ENCODE data around the gene HIC1. TPM values are rescaled to one million over a fixed set of nuclear protein-coding genes. Genes with fewer than 3 reads are reported as not detected.

The HIC1 gene
- total and polyA plus RNA-seq, 8 donors: 1.5 to 107 (median 8.9) TPM

GRCh38 chr17:2060385-2060658 is 5.4 kb downstream of the HIC1 start:
- Histone ChIP-seq H3K27me3 (peaks cover 0 to 54% (median 38%) of the 10 kb centered on the region in 3 donors), H3K4me3 (no peak overlapping the region), H3K36me3 (peaks cover 10 to 56% (median 46%) of the 10 kb centered on the region in 4 donors), H3K27ac (peak overlapping the region; percentile 40 to 94 (median 90)), H3K9me3 (no peaks in the 10 kb centered on the region), H3K4me1 (peaks cover 66 to 100% (median 81%) of the 10 kb centered on the region in 4 donors)
- TF ChIP-seq EP300 (IDR thresholded peaks at IDR 0.05): no peak
- no peak for TF ChIP-seq POLR2A (IDR thresholded peaks at IDR 0.05)
- no peak for TF ChIP-seq CTCF (IDR thresholded peaks at IDR 0.05)
- no peak for TF ChIP-seq POLR2AphosphoS5 (IDR thresholded peaks at IDR 0.05)
- 75 to 91% (median 83%) methylated on average over 6 of the region's 6 CpGs for WGBS, 5 donors
- DNase-seq: no peak
- intact Hi-C loops (cut with DNase I; ENCODE audit: low total_unique reads): no loop called here

GRCh38 chr17:2060681-2061440 is 6.0 kb downstream of the HIC1 start:
- TF ChIP-seq POLR2A (IDR thresholded peaks at IDR 0.05): no peak
- no peak for TF ChIP-seq EP300 (IDR thresholded peaks at IDR 0.05)
- TF ChIP-seq CTCF (IDR thresholded peaks at IDR 0.05): no peak
- no peak overlapping the region for H3K4me3 ChIP-seq
- intact Hi-C loops (cut with DNase I; ENCODE audit: low total_unique reads): no loop called here
- peak overlapping the region; percentile 40 to 94 (median 90) for H3K27ac ChIP-seq
- H3K36me3 ChIP-seq: peaks cover 10 to 62% (median 52%) of the 10 kb centered on the region in 4 donors
- WGBS, 5 donors: 61 to 85% (median 81%) methylated on average over 21 of the region's 21 CpGs
- peaks cover 0 to 49% (median 33%) of the 10 kb centered on the region in 3 donors for H3K27me3 ChIP-seq
- H3K4me1 ChIP-seq: peaks cover 63 to 100% (median 78%) of the 10 kb centered on the region in 4 donors
- H3K9me3 ChIP-seq: no peaks in the 10 kb centered on the region
- DNase-seq: peak in 1 of 2 donors; percentile 57

- peak in 1 of 2 donors; percentile 19 for DNase-seq
- TF ChIP-seq POLR2AphosphoS5 (IDR thresholded peaks at IDR 0.05): peak in 1 of 3 donors; percentile 8
- TF ChIP-seq POLR2A (IDR thresholded peaks at IDR 0.05): no peak
- TF ChIP-seq CTCF (IDR thresholded peaks at IDR 0.05): no peak
- peaks cover 58 to 99% (median 78%) of the 10 kb centered on the region in 4 donors for H3K4me1 ChIP-seq
- H3K9me3 ChIP-seq: no peaks in the 10 kb centered on the region
- intact Hi-C loops (cut with DNase I; ENCODE audit: low total_unique reads): no loop called here
- peaks cover 0 to 42% (median 27%) of the 10 kb centered on the region in 3 donors for H3K27me3 ChIP-seq
- H3K36me3 ChIP-seq: peaks cover 10 to 64% (median 58%) of the 10 kb centered on the region in 4 donors
- WGBS, 5 donors: 67 to 85% (median 78%) methylated on average over 10 to 17 of the region's 17 CpGs
- no peak overlapping the region for H3K4me3 ChIP-seq
- H3K27ac ChIP-seq: peak overlapping the region; percentile 40 to 94 (median 90)
Observed at GRCh38 chr17:2061441-2061958, 6.6 kb downstream of the HIC1 start.

DNA sequence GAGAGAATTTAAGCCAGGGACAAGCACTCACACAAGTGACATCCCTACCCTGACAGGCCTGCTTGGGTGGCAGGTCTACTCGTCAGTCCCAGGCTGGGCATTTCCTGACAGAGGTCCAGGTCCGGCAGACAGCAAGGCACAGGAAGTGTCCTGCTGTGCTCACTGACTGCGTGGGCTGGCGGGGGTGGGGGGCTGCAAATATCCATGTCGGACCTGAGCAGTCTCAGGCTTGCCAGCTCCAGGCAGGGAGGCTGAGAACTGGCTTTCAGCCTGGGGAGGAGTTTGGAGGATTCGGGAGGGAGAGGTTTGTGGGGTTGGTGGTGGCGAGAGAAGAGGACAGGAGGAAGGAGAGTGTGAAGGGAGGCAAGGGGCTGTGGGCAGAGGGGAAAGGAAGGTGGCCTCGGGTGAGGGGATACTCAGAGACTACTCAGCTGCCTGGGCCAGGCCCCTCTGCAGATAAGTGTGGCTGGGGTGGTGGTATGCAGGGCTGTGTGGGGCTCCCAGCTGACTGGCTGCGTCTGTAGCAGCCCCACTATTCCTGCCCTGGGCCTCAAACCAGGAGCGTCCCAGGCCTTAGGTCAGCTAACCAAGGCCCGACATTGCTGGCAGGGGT is 7.8 kb downstream of the HIC1 start:
- Histone ChIP-seq H3K4me1 (peaks cover 47 to 99% (median 78%) of the 10 kb centered on the region in 4 donors), H3K4me3 (no peak overlapping the region), H3K27me3 (peaks cover 0 to 31% (median 16%) of the 10 kb centered on the region in 3 donors), H3K9me3 (no peaks in the 10 kb centered on the region), H3K36me3 (peaks cover 10 to 75% (median 70%) of the 10 kb centered on the region in 4 donors), H3K27ac (peak overlapping the region; percentile 49 to 94 (median 90))
- intact Hi-C loops (cut with DNase I; ENCODE audit: low total_unique reads): no loop called here
- peak in 1 of 2 donors; percentile 62 for DNase-seq
- TF ChIP-seq EP300 (IDR thresholded peaks at IDR 0.05) (no peak), POLR2AphosphoS5 (IDR thresholded peaks at IDR 0.05) (no peak), CTCF (IDR thresholded peaks at IDR 0.05) (no peak), POLR2A (IDR thresholded peaks at IDR 0.05) (no peak)
- WGBS, 5 donors: 49 to 71% (median 67%) methylated on average over 11 of the region's 11 CpGs

Data from stomach (tissue), 9 donors.